PC-3 (cell line): ENCODE measurements around the gene IL17RC.

ENCODE experiments used
- EZH2 ChIP-seq: fragments of 300-600 bp; sonication (generic); IDR thresholded peaks from one replicate; pipeline ENCODE4 v1.6.1; 2017; ENCODE audit warnings: antibody characterized with exemption, mild to moderate bottlenecking, low read length; ENCODE audit not compliant: unreplicated experiment
- TF ChIP-seq, protein P1 (sequence below): fragments of 300-600 bp; sonication (generic); conservative IDR thresholded peaks from 2 replicates; pipeline ENCODE4 v1.5.1; 2017; ENCODE audit warnings: antibody characterized with exemption, low read depth, mild to moderate bottlenecking, low read length

GRCh38 chr3:9879830-9880549 lies 36.9 kb upstream of the IL17RC start, which contains the start of gene CIDEC:
- TF ChIP-seq, protein P1, sequence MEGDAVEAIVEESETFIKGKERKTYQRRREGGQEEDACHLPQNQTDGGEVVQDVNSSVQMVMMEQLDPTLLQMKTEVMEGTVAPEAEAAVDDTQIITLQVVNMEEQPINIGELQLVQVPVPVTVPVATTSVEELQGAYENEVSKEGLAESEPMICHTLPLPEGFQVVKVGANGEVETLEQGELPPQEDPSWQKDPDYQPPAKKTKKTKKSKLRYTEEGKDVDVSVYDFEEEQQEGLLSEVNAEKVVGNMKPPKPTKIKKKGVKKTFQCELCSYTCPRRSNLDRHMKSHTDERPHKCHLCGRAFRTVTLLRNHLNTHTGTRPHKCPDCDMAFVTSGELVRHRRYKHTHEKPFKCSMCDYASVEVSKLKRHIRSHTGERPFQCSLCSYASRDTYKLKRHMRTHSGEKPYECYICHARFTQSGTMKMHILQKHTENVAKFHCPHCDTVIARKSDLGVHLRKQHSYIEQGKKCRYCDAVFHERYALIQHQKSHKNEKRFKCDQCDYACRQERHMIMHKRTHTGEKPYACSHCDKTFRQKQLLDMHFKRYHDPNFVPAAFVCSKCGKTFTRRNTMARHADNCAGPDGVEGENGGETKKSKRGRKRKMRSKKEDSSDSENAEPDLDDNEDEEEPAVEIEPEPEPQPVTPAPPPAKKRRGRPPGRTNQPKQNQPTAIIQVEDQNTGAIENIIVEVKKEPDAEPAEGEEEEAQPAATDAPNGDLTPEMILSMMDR, result no peak
- no peak for TF ChIP-seq EZH2
